Skin of body (tissue), 2 donors: ENCODE measurements around the gene CCT5. TPM values are rescaled to one million over a fixed set of nuclear protein-coding genes. Genes with fewer than 3 reads are reported as not detected.
"Not testable (repeated sequence)": the region's sequence is repeated elsewhere in the genome, so short reads cannot be mapped to it uniquely, and the experiment has no call there.

ENCODE experiments used
- DNase-seq: peaks from one replicate; lab custom pipeline; 2025; lab: John Stamatoyannopoulos, UW
- total RNA-seq: library from RNA; depleted of rRNA; stranded (reverse); fragments of >200 nt; gene quantifications from one replicate; pipeline ENCODE4 v1.2.3, GENCODE V29; 2014

CCT5 gene
- total RNA-seq, 1 donor from 2014 or later: 161 TPM

- no peak for DNase-seq
Measured at GRCh38 chr5:10276691-10277090, 26.6 kb downstream of the CCT5 start.

DNA sequence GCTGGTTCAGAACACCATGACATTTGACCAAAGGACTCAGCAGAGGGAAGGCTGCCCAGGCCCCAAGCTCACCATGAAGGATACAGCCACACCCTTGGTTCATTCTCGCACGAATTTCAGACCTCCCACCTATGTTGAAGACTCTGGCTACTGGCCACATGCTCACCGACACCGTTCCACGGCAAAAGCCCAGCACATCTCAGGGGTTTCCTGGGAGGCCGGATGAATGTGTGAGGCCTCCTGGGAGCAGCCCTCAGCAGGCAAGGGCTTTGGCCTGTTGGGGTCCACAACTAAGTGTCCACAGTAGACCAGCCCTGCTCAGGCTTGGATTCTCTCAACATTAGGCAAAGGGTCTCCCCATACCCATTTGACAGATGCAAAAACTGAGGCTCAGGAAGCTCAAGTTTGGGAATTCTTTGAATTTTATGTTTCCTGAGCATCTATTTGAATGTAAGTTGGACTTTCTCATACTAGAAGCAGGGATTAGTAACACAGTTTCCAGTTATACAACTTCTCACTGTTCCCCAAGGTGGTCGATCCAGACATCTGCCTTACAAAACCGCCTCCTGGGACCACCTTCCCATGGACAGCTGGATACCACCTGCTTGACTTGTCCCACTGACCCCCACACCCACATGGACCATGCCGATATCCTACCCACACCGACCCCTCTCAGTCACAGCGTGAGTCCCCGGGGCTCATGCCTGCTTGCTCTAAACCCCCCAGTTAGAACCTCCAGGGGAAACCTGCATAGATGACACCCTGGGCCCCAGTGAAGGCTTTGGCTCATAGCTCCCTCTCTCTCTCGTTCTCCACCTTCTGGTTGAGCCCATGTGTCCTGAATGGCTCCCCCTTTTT lies 27.9 kb downstream of the CCT5 start:
- DNase-seq: no peak

DNA sequence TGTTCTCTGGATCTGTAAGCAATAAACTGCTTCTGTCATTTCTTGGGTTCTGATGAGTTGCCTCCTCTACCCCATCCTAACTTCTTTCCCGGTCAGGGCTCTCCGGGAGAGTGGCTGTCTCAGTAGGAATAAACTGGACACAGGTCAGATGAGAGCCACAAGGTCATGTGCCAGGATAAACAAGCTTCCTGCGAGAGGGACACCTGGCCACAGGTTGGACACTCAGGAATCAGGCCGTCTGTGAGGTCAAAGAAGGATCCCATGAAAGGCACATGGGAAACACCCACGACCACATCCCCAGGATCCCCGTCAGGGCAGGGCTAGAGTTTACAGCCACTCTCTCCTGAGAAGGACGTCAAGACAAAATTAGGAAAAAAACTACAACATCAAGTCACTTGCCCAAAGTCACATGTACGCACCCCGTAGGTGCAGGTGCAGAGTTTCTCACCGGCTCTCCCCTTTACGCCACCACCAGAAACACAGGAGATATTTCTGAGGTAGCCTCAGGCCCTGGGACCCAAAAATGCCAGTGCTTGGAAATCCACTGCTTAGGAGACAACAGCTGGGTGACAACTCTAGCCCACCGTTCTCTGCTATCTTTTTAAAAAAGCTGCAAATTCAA lies 28.7 kb downstream of the CCT5 start:
- DNase-seq: no peak

GRCh38 chr5:10279328-10279727 lies 29.2 kb downstream of the CCT5 start:
- no peak for DNase-seq

- no peak for DNase-seq
Measured at GRCh38 chr5:10279925-10280720, 30.0 kb downstream of the CCT5 start.

GRCh38 chr5:10283927-10284635 lies 34.0 kb downstream of the CCT5 start:
- DNase-seq: peak; percentile 66

- DNase-seq: not testable (repeated sequence)
Measured at GRCh38 chr5:10285362-10285761, 35.3 kb downstream of the CCT5 start.

- peak; percentile 53 for DNase-seq
Measured at GRCh38 chr5:10286162-10286861, 36.2 kb downstream of the CCT5 start.

DNA sequence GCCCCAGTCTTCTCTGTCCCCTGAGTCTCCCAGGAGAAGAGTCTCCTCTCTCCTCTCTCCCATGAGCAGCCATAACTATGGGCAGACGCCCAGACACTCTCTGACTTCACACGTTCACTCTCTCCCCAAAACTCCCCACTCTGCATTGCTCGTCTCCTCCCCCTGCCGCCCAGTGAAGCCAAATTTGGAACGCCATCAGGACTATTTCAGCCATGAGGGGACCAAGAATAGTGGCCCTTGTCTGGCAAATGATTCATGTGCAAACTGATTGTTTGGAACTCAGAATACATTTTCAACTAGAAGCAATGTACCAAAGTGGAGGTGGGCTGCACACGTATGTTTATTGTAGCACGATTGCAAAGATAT lies 36.8 kb downstream of the CCT5 start:
- DNase-seq: no peak

GRCh38 chr5:10288592-10289219 lies 38.6 kb downstream of the CCT5 start:
- DNase-seq: no peak

GRCh38 chr5:10289353-10289752 lies 39.3 kb downstream of the CCT5 start:
- no peak for DNase-seq

DNA sequence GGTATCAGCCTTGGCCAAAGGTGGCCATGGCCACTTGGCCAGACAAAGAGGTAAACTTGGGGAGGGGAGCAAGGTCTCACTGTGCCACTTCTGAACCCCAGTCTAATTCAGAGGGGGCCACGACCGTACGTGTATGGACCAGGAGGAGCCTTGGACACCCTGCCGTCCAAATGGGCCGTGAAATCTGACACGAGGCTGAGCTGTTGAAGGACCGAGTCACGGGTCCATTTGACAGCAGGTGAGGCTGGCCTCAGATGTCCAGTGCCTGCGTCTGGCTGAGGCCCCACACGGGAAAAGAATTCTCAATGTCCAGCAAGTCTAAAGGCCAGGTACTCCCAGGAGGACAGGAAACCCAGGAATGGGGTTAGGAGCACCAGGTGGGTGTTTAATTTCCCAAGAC lies 39.9 kb downstream of the CCT5 start:
- DNase-seq: no peak

DNA sequence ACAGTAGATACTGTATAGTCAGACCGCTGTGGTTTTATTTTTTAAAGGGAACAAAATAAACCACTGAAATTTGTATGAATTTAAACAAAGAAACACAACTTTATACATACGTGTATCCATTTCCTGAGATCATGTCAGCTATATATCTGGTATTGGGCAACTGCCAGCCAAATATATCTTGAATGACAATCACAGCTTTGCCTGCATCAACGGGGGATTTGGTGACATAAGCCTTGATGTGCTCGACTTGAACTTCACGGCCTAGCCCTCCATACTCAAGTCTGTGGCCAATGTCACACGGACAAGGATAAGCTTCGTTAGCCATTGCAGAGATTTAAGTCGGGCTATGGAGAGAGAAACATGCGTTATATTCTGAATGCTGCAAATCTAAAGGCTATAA lies 40.4 kb downstream of the CCT5 start:
- DNase-seq: no peak

DNA sequence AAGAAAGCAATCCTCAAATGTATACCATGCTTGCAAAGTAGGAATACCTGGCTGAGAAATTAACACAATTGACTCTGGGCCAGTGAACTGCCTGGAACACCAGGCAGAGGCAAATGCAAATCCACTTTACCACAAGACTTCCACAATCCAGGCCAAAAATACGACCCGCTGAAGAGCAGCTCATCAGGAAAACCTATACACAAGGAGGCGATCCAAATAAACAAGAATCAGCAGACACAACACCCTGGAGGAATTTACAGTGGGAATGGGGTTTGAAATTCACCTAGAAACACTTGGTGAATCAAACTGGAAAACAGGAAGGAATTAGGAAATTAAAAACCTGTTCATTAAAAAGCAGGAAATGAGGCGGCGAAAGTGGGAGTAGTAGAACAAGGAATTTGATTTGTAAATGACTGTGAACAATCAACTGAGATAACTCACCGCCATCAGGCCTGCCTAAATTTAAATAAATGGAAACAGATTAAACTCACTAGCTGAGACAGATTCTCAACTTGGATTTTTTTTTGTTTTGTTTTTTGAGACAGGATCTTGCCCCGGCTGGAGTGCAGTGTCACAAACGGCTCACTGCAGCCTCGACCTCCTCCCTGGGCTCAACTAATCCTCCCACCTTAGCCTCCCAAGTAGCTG lies 41.7 kb downstream of the CCT5 start:
- no peak for DNase-seq

DNA sequence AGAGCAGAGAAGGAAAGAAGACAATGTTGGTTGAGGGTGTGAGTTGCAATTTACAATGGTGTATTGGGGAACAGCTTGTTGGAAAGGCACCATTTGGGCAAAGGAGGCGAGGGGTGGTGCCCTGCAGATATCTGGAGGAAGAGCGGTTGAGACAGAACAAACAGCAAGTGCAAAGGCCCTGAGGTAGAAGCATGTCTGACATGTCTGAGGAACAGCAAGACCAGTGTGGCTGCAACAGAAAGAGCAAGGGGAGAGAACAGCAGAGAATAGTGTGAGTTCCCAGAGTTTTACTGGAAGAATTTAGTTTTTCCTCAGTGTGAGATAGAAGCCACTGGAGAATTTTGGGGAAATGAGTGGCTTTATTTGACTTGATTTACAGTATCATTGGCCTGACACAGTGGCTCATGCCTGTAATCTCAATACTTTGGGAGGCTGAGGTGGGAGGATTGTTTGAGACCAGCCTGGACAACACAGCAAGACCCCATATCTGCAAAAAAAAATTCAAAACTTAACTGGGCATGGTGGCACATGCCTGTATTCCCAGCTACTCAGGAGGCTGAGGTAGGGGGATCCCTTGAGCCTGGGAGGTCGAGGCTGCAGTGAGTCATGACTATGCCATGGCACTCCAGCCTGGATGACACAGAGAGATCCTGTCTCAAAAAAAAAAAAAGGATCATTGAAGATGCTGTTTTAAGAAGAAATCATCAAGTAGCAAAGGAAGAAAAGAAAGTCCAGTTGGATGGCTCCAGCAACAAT lies 44.0 kb downstream of the CCT5 start:
- DNase-seq: no peak

- no peak for DNase-seq
Measured at GRCh38 chr5:10295619-10296326, 45.7 kb downstream of the CCT5 start.

DNA sequence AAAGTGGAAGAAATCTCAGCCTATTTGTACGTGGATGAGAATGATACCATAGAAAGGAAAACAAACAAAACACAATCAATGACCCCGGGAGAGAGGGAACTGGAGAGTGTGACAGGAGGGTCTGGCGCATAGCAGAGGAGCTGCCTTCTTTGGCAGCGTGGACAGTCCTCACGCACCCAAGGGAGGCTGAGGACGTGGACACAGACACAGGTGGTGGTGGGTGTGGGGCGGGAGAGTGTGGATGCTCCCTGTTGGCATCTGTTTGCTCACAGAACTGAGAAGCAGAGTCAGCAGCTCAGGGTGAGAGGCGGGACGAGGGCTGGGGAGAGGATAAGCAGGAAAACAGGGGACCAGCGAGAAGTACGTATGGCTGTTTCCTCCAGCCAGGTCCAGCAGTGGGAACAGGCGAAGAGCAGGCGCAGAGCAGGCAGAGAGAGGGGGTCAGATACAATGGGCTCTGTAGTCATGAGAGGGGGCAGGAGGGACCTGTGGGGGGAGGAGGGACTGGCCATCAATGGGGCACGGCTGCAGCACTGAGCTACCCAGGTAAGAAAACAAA lies 47.6 kb downstream of the CCT5 start:
- no peak for DNase-seq

DNA sequence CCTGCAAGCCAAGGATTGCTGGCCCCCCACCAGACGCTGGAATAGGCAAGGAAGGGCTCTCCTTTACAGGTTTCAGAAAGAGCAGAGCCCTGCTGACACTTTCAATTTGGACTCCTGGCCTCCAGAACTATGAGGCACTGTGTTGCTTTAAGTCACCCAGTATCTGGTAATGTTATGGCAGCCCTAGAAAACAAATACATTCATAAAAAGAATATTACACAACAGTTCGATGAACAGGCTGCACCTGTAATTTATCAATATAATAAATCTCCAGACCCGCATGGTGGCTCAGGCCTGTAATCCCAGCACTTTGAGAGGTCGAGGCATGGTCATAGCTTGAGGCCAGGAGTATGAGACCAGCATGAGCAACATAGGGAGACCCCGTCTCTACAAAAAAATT lies 50.2 kb downstream of the CCT5 start:
- no peak for DNase-seq
